PC-3 (cell line): ENCODE results near the gene BLOC1S1. TPM values are rescaled to one million over a fixed set of nuclear protein-coding genes. Genes with fewer than 3 reads are reported as not detected.

ENCODE experiments used
- ATAC-seq: fragments of 200-7000 bp; cut with Tn5 transposase; 2 replicates; pipeline ENCODE4 v1.9.1; 2020; ENCODE audit warnings: mild to moderate bottlenecking, moderate library complexity
- BruUV-seq: library from RNA; stranded (reverse); fragments of 400-500 nt; replicated peaks from 2 replicates; lab custom pipeline; 2021; lab: Mats Ljungman, UMichigan
- CTCF ChIA-PET: fragments of 300-600 bp; sonication (Branson Sonifier 250); formaldehyde crosslinking; loops from one replicate; lab custom pipeline; 2022; ENCODE audit warnings: antibody characterized with exemption; lab: Charles Lee
- POLR2A ChIA-PET: fragments of 300-600 bp; sonication (Branson Sonifier 250); formaldehyde crosslinking; loops from one replicate; lab custom pipeline; 2022; ENCODE audit warnings: antibody characterized with exemption; ENCODE audit not compliant: unreplicated experiment; lab: Charles Lee
- DNase-seq: peaks from one replicate; pipeline ENCODE4 v3.0.0-alpha.2; 2015
- H2AFZ ChIP-seq: fragments of 300-600 bp; sonication (generic); 2 replicates; pipeline ENCODE4 v1.6.0; 2016; ENCODE audit warnings: antibody characterized with exemption, low read length
- H3F3A ChIP-seq: fragments of 300-600 bp; sonication (generic); one replicate; pipeline ENCODE4 v1.6.0; 2017; ENCODE audit warnings: antibody characterized with exemption, low read length, control low read depth, mild to moderate bottlenecking; ENCODE audit not compliant: unreplicated experiment
- H3K27ac ChIP-seq: fragments of 300-600 bp; sonication (generic); 2 replicates; pipeline ENCODE4 v1.5.1; 2016; ENCODE audit warnings: mild to moderate bottlenecking, low read length
- H3K27me3 ChIP-seq: fragments of 300-600 bp; sonication (generic); 2 replicates; pipeline ENCODE4 v1.6.1; 2016; ENCODE audit warnings: low read length, mixed read lengths
- H3K36me3 ChIP-seq: fragments of 300-600 bp; sonication (generic); 2 replicates; pipeline ENCODE4 v1.6.1; 2016; ENCODE audit warnings: low read depth, mixed run types, low read length, mixed read lengths
- H3K4me1 ChIP-seq: fragments of 300-600 bp; sonication (generic); 2 replicates; pipeline ENCODE4 v1.5.1; 2016; ENCODE audit warnings: low read length; ENCODE audit not compliant: insufficient read depth
- H3K4me2 ChIP-seq: fragments of 300-600 bp; sonication (generic); 2 replicates; pipeline ENCODE4 v1.6.0; 2016; ENCODE audit warnings: low read length
- H3K4me3 ChIP-seq: fragments of 300-600 bp; sonication (generic); 2 replicates; pipeline ENCODE4 v1.5.1; 2016; ENCODE audit warnings: mild to moderate bottlenecking, low read length, mixed read lengths
- H3K79me2 ChIP-seq: fragments of 300-600 bp; sonication (generic); 2 replicates; pipeline ENCODE4 v1.6.1; 2017; ENCODE audit warnings: low read length, mixed read lengths
- H3K9ac ChIP-seq: fragments of 300-600 bp; sonication (generic); 2 replicates; pipeline ENCODE4 v1.6.0; 2016; ENCODE audit warnings: mild to moderate bottlenecking, low read length
- H3K9me2 ChIP-seq: fragments of 300-600 bp; sonication (generic); replicated peaks from 2 replicates; pipeline ENCODE4 v1.6.1; 2016; ENCODE audit warnings: mixed run types, low read length, mixed read lengths
- H3K9me3 ChIP-seq: fragments of 300-600 bp; sonication (generic); 2 replicates; pipeline ENCODE4 v1.6.1; 2016; ENCODE audit warnings: low read length, mixed read lengths
- H4K20me1 ChIP-seq: fragments of 300-600 bp; sonication (generic); 2 replicates; pipeline ENCODE4 v1.6.1; 2016; ENCODE audit warnings: low read length, mixed read lengths
- CTCF ChIP-seq: fragments of 300-600 bp; sonication (generic); conservative IDR thresholded peaks from 2 replicates; pipeline ENCODE4 v1.5.1; 2017; ENCODE audit warnings: antibody characterized with exemption, low read depth, mild to moderate bottlenecking, low read length
- EZH2 ChIP-seq: fragments of 300-600 bp; sonication (generic); IDR thresholded peaks from one replicate; pipeline ENCODE4 v1.6.1; 2017; ENCODE audit warnings: antibody characterized with exemption, mild to moderate bottlenecking, low read length; ENCODE audit not compliant: unreplicated experiment
- EZH2phosphoT487 ChIP-seq: fragments of 300-600 bp; sonication (generic); IDR thresholded peaks from 2 replicates; pipeline ENCODE4 v1.6.1; 2018; ENCODE audit warnings: mild to moderate bottlenecking, antibody characterized with exemption, low read length, borderline replicate concordance
- intact Hi-C: fragments of 100-400 bp; cut with micrococcal nuclease; formaldehyde crosslinking; loops from 2 replicates; pipeline ENCODE4 v1.9.0; 2023
- total RNA-seq: library from RNA; depleted of rRNA; stranded (reverse); fragments of >200 nt; gene quantifications from 2 replicates; pipeline ENCODE4 v1.2.3, GENCODE V29; 2014

The BLOC1S1 gene
- total RNA-seq, 1 experiment from 2014 or later = 90.8 TPM

GRCh38 chr12:55693323-55694187 lies 22.3 kb upstream of the BLOC1S1 start:
- Histone ChIP-seq H3K36me3 (no peaks in the 10 kb centered on the region), H3K4me3 (no peak overlapping the region), H3K9me3 (no peaks in the 10 kb centered on the region), H3K4me1 (no peaks in the 10 kb centered on the region), H4K20me1 (no peaks in the 10 kb centered on the region), H3K27ac (no peak overlapping the region), H3K9me2 (no peaks in the 10 kb centered on the region), H3K79me2 (no peaks in the 10 kb centered on the region), H3K4me2 (no peak overlapping the region), H3K9ac (no peak overlapping the region), H3K27me3 (no peaks in the 10 kb centered on the region), H3F3A (no peaks in the 10 kb centered on the region), H2AFZ (no peak overlapping the region)
- no TSS peak for BruUV-seq
- DNase-seq (no peak), ATAC-seq (no peak)
- intact Hi-C loops = no loop called here
- ChIA-PET POLR2A (no interaction called here), CTCF (no interaction called here)
- TF ChIP-seq CTCF (no peak), EZH2phosphoT487 (no peak), EZH2 (no peak)

GRCh38 chr12:55694188-55694515 lies 21.7 kb upstream of the BLOC1S1 start:
- TF ChIP-seq CTCF = no peak
- no peak for TF ChIP-seq EZH2
- no peak for TF ChIP-seq EZH2phosphoT487
- Histone ChIP-seq H3K9me2 (no peaks in the 10 kb centered on the region), H3K4me3 (no peak overlapping the region), H3K27ac (no peak overlapping the region), H3K9ac (no peak overlapping the region), H3K36me3 (no peaks in the 10 kb centered on the region), H3K27me3 (no peaks in the 10 kb centered on the region), H3K9me3 (no peaks in the 10 kb centered on the region), H2AFZ (no peak overlapping the region), H3K4me1 (no peaks in the 10 kb centered on the region), H4K20me1 (no peaks in the 10 kb centered on the region), H3F3A (no peaks in the 10 kb centered on the region), H3K4me2 (no peak overlapping the region), H3K79me2 (no peaks in the 10 kb centered on the region)
- BruUV-seq = no TSS peak
- DNase-seq (no peak), ATAC-seq (no peak)
- intact Hi-C loops = no loop called here
- POLR2A ChIA-PET = no interaction called here
- CTCF ChIA-PET = no interaction called here

- Histone ChIP-seq H4K20me1 (no peaks in the 10 kb centered on the region), H3K4me1 (no peaks in the 10 kb centered on the region), H3K36me3 (no peaks in the 10 kb centered on the region), H3K27me3 (no peaks in the 10 kb centered on the region), H2AFZ (no peak overlapping the region), H3K27ac (no peak overlapping the region), H3K9ac (no peak overlapping the region), H3K79me2 (no peaks in the 10 kb centered on the region), H3K9me3 (no peaks in the 10 kb centered on the region), H3K4me3 (no peak overlapping the region), H3K4me2 (no peak overlapping the region), H3K9me2 (no peaks in the 10 kb centered on the region), H3F3A (no peaks in the 10 kb centered on the region)
- ATAC-seq = no peak
- ChIA-PET CTCF (no interaction called here), POLR2A (no interaction called here)
- no TSS peak for BruUV-seq
- DNase-seq = no peak
- TF ChIP-seq CTCF (no peak), EZH2phosphoT487 (no peak), EZH2 (no peak)
- intact Hi-C loops = no loop called here
Observed at GRCh38 chr12:55694651-55695050, 21.2 kb upstream of the BLOC1S1 start.
